Fibroblast of lung (primary cell): Measurements from ENCODE around the gene CROCC2. TPM values are rescaled to one million over a fixed set of nuclear protein-coding genes. Genes with fewer than 3 reads are reported as not detected.
A peak's percentile ranks its signal among the peaks of the same experiment; 100 is the strongest.

Experiments used
- DNase-seq, 2 donors: peaks; one replicate each; pipeline versions ENCODE4 v3.0.0 to v3.0.0-alpha.2; 2010; ENCODE audit warnings: low read depth in 2 of 2
- H2AFZ ChIP-seq: 2 replicates; pipeline ENCODE4 v1.5.1; 2012; ENCODE audit warnings: low read length, control low read depth, inconsistent platforms
- H3K27ac ChIP-seq: 2 replicates; pipeline ENCODE4 v1.5.1; 2011; ENCODE audit warnings: low read length, control low read depth; ENCODE audit not compliant: insufficient read depth
- H3K27me3 ChIP-seq: 2 replicates; pipeline ENCODE4 v1.5.1; 2011; ENCODE audit warnings: mild to moderate bottlenecking, low read length; ENCODE audit not compliant: control insufficient read depth, insufficient read depth
- H3K36me3 ChIP-seq: 2 replicates; pipeline ENCODE4 v1.5.1; 2011; ENCODE audit warnings: low read length; ENCODE audit not compliant: control insufficient read depth, insufficient read depth
- H3K4me1 ChIP-seq: 2 replicates; pipeline ENCODE4 v1.5.1; 2011; ENCODE audit warnings: low read length; ENCODE audit not compliant: control insufficient read depth, insufficient read depth; ENCODE audit errors: extremely low read depth
- H3K4me2 ChIP-seq: 2 replicates; pipeline ENCODE4 v1.5.1; 2011; ENCODE audit warnings: low read length, control low read depth; ENCODE audit not compliant: insufficient read depth; ENCODE audit errors: extremely low read depth
- H3K4me3 ChIP-seq, 4 experiments: fragments of 200-600 bp in 1 of 4; sonication (generic) in 1 of 4; replicated peaks in 1 of 4; 2 replicates each; pipeline ENCODE4 v1.5.1; 2011 to 2016; ENCODE audit warnings: low read length in 4 of 4, low read depth in 3 of 4, mild to moderate bottlenecking in 3 of 4, control low read depth in 2 of 4, inconsistent platforms in 1 of 4, mixed read lengths in 1 of 4; ENCODE audit not compliant: insufficient read depth in 1 of 4; ENCODE audit errors: control extremely low read depth in 1 of 4
- H3K79me2 ChIP-seq: 2 replicates; pipeline ENCODE4 v1.5.1; 2012; ENCODE audit warnings: mild to moderate bottlenecking, low read length, inconsistent platforms; ENCODE audit not compliant: control insufficient read depth, insufficient read depth
- H3K9ac ChIP-seq: 2 replicates; pipeline ENCODE4 v1.5.1; 2011; ENCODE audit warnings: mild to moderate bottlenecking, low read length, control low read depth; ENCODE audit not compliant: insufficient read depth
- H3K9me3 ChIP-seq: 2 replicates; pipeline ENCODE4 v1.5.1; 2012; ENCODE audit warnings: low read depth, low read length; ENCODE audit not compliant: control insufficient read depth, insufficient read depth
- H4K20me1 ChIP-seq: 2 replicates; pipeline ENCODE4 v1.5.1; 2011; ENCODE audit warnings: low read length; ENCODE audit not compliant: control insufficient read depth, insufficient read depth; ENCODE audit errors: extremely low read depth
- EZH2 ChIP-seq: IDR thresholded peaks from 2 replicates; pipeline ENCODE4 v1.5.1; 2012; ENCODE audit warnings: low read length, control low read depth, mild to moderate bottlenecking; ENCODE audit errors: missing control alignments
- polyA plus RNA-seq, 2 donors: library from polyadenylated mRNA; depleted of rRNA in 1 of 2; stranded (reverse) in 1 of 2; unstranded in 1 of 2; fragments of >200 nt; gene quantifications; 2 replicates each; pipeline ENCODE4 v1.2.1, GENCODE V29; 2011 to 2012; ENCODE audit warnings: missing spikeins in 1 of 2
- total RNA-seq: library from RNA; depleted of rRNA; stranded (reverse); fragments of >200 nt; gene quantifications from 2 replicates; pipeline ENCODE4 v1.2.1, GENCODE V29; 2014
- TF ChIP-seq, protein P1 (sequence below), 2 donors: IDR thresholded peaks in 1 of 2; conservative IDR thresholded peaks in 1 of 2; 1 replicate in 1 of 2; 2 replicates in 1 of 2; pipeline ENCODE4 v1.5.1; 2011 to 2012; ENCODE audit warnings: low read length in 2 of 2, control low read depth in 1 of 2, inconsistent platforms in 1 of 2, low read depth in 1 of 2, mild to moderate bottlenecking in 1 of 2

CROCC2 gene
- total and polyA plus RNA-seq, 2 donors (not counting 1 experiment from before 2014, with no cell fraction given): 0.12 to 0.33 TPM

- Histone ChIP-seq H3K79me2 (peaks cover under 1% of the 10 kb centered on the region), H2AFZ (no peak overlapping the region)
These were observed 88.2 kb downstream of the CROCC2 start for GRCh38 chr2:240994171-240994896.

GRCh38 chr2:240995041-240996021 lies 89.2 kb downstream of the CROCC2 start:
- no peak overlapping the region for H3K27ac ChIP-seq
- peaks cover 11% of the 10 kb centered on the region for H3K79me2 ChIP-seq
- peaks cover 27% of the 10 kb centered on the region for H3K4me1 ChIP-seq
- no peak overlapping the region for H2AFZ ChIP-seq
- no peak overlapping the region for H3K9ac ChIP-seq
- H4K20me1 ChIP-seq: no peaks in the 10 kb centered on the region
- no peak overlapping the region for H3K4me3 ChIP-seq
- DNase-seq: no peak
- TF ChIP-seq EZH2: no peak
- TF ChIP-seq, protein P1, sequence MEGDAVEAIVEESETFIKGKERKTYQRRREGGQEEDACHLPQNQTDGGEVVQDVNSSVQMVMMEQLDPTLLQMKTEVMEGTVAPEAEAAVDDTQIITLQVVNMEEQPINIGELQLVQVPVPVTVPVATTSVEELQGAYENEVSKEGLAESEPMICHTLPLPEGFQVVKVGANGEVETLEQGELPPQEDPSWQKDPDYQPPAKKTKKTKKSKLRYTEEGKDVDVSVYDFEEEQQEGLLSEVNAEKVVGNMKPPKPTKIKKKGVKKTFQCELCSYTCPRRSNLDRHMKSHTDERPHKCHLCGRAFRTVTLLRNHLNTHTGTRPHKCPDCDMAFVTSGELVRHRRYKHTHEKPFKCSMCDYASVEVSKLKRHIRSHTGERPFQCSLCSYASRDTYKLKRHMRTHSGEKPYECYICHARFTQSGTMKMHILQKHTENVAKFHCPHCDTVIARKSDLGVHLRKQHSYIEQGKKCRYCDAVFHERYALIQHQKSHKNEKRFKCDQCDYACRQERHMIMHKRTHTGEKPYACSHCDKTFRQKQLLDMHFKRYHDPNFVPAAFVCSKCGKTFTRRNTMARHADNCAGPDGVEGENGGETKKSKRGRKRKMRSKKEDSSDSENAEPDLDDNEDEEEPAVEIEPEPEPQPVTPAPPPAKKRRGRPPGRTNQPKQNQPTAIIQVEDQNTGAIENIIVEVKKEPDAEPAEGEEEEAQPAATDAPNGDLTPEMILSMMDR (conservative IDR thresholded peaks at IDR 0.05 in 1 of 2, IDR thresholded peaks at IDR 0.05 in 1 of 2; ENCODE audit: low read depth in 1 of 2, low read length in 2 of 2): no peak
- H3K36me3 ChIP-seq: no peaks in the 10 kb centered on the region
- H3K9me3 ChIP-seq: no peaks in the 10 kb centered on the region
- no peaks in the 10 kb centered on the region for H3K27me3 ChIP-seq
- H3K4me2 ChIP-seq: no peak overlapping the region

More at GRCh38 chr2:240994171-240994896, 88.2 kb downstream of the CROCC2 start:
- Histone ChIP-seq H4K20me1 (no peaks in the 10 kb centered on the region), H3K4me1 (peaks cover 27% of the 10 kb centered on the region), H3K27ac (no peak overlapping the region), H3K27me3 (no peaks in the 10 kb centered on the region), H3K4me2 (no peak overlapping the region), H3K9me3 (no peaks in the 10 kb centered on the region), H3K9ac (no peak overlapping the region), H3K4me3 (no peak overlapping the region), H3K36me3 (no peaks in the 10 kb centered on the region)
- DNase-seq: peak in 1 of 2 donors; percentile 26
- TF ChIP-seq EZH2: no peak
- TF ChIP-seq, protein P1 (conservative IDR thresholded peaks at IDR 0.05 in 1 of 2, IDR thresholded peaks at IDR 0.05 in 1 of 2; ENCODE audit: low read depth in 1 of 2, low read length in 2 of 2): no peak
